Midbrain (tissue), 1 donor: ENCODE results near the gene VPS13A.

Experiments
- DNase-seq: peaks from one replicate; lab custom pipeline; 2025; lab: John Stamatoyannopoulos, UW

The VPS13A gene

GRCh38 chr9:77457916-77458592 is 280.7 kb downstream of the VPS13A start:
- DNase-seq, result peak; percentile 63

GRCh38 chr9:77460938-77461337 is 283.6 kb downstream of the VPS13A start:
- DNase-seq, result no peak

- DNase-seq, result no peak
Measured at GRCh38 chr9:77462066-77462465, 284.7 kb downstream of the VPS13A start.

GRCh38 chr9:77463151-77463550 is 285.8 kb downstream of the VPS13A start:
- DNase-seq, result no peak

GRCh38 chr9:77464661-77465060 is 287.3 kb downstream of the VPS13A start:
- no peak for DNase-seq

GRCh38 chr9:77469515-77470231 is 292.3 kb downstream of the VPS13A start:
- no peak for DNase-seq
